RWPE2 (cell line): ENCODE measurements around the gene RTF1.

ENCODE experiments used
- ATAC-seq: fragments of 200-7000 bp; cut with Tn5 transposase; 3 replicates; pipeline ENCODE4 v1.9.1; 2021; ENCODE audit warnings: low read depth
- DNase-seq: peaks from one replicate; pipeline ENCODE4 v3.0.0-alpha.2; 2020; ENCODE audit warnings: low spot score
- H3K27ac ChIP-seq: fragments of 450-650 bp; 2 replicates; pipeline ENCODE4 v1.5.1; 2017; ENCODE audit warnings: mild to moderate bottlenecking; ENCODE audit not compliant: poor library complexity, severe bottlenecking
- H3K27me3 ChIP-seq: fragments of 250-450 bp; sonication (Bioruptor Pico); 2 replicates; pipeline ENCODE4 v1.5.1; 2021; ENCODE audit warnings: mild to moderate bottlenecking, moderate library complexity; ENCODE audit not compliant: insufficient read depth, poor library complexity, severe bottlenecking
- H3K36me3 ChIP-seq: fragments of 250-450 bp; sonication (Bioruptor Pico); 2 replicates; pipeline ENCODE4 v1.5.1; 2020; ENCODE audit warnings: low read depth, mild to moderate bottlenecking, moderate library complexity
- H3K4me1 ChIP-seq: fragments of 250-450 bp; sonication (Bioruptor Pico); 2 replicates; pipeline ENCODE4 v1.5.1; 2021; ENCODE audit warnings: mild to moderate bottlenecking, moderate library complexity; ENCODE audit not compliant: insufficient read depth, poor library complexity, severe bottlenecking
- H3K4me3 ChIP-seq: fragments of 250-450 bp; sonication (Bioruptor Pico); 2 replicates; pipeline ENCODE4 v1.5.1; 2021; ENCODE audit warnings: mild to moderate bottlenecking, moderate library complexity; ENCODE audit not compliant: severe bottlenecking
- H3K9me3 ChIP-seq: fragments of 250-450 bp; sonication (Bioruptor Pico); 2 replicates; pipeline ENCODE4 v1.5.1; 2021; ENCODE audit warnings: mild to moderate bottlenecking, moderate library complexity; ENCODE audit not compliant: severe bottlenecking
- TF ChIP-seq, protein P1 (sequence below): fragments of 450-650 bp; IDR thresholded peaks from one replicate; pipeline ENCODE4 v1.5.1; 2017; ENCODE audit warnings: mild to moderate bottlenecking, moderate library complexity; ENCODE audit not compliant: poor library complexity, severe bottlenecking

Gene RTF1

DNA sequence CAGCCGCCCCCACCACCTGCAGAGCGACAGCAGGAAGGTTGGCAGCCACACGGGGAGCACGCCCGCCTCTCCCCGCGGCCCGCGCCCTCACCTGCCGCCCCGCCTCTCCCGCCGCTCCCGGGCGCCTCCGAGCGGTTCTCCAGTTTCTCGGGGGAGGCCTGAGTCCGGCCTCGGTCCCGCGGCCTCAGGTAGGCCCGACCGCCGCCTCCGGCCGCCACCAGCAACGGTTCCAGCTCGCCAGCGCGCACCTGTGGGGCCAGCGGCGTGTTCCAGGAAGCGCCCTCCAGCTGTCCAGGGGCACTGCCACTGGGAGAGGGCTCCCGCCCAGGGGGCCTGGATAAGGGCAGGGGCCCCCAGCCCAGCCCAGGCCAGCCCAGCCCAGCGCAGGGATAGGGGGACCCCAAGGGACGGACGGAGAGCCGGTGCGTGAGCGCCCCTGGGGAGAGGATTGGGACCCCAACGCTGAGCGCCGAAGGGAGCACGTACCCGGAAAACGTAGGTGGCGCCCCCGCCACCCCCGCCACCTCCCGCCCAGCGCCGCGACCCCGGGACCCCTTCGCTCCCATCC lies 94.5 kb downstream of the RTF1 start:
- Histone ChIP-seq H3K36me3 (no peaks in the 10 kb centered on the region), H3K27ac (no peak overlapping the region), H3K9me3 (no peaks in the 10 kb centered on the region), H3K27me3 (peaks cover 28% of the 10 kb centered on the region), H3K4me1 (no peaks in the 10 kb centered on the region), H3K4me3 (no peak overlapping the region)
- ATAC-seq (no peak), DNase-seq (no peak)
- TF ChIP-seq, protein P1, sequence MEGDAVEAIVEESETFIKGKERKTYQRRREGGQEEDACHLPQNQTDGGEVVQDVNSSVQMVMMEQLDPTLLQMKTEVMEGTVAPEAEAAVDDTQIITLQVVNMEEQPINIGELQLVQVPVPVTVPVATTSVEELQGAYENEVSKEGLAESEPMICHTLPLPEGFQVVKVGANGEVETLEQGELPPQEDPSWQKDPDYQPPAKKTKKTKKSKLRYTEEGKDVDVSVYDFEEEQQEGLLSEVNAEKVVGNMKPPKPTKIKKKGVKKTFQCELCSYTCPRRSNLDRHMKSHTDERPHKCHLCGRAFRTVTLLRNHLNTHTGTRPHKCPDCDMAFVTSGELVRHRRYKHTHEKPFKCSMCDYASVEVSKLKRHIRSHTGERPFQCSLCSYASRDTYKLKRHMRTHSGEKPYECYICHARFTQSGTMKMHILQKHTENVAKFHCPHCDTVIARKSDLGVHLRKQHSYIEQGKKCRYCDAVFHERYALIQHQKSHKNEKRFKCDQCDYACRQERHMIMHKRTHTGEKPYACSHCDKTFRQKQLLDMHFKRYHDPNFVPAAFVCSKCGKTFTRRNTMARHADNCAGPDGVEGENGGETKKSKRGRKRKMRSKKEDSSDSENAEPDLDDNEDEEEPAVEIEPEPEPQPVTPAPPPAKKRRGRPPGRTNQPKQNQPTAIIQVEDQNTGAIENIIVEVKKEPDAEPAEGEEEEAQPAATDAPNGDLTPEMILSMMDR = no peak

DNA sequence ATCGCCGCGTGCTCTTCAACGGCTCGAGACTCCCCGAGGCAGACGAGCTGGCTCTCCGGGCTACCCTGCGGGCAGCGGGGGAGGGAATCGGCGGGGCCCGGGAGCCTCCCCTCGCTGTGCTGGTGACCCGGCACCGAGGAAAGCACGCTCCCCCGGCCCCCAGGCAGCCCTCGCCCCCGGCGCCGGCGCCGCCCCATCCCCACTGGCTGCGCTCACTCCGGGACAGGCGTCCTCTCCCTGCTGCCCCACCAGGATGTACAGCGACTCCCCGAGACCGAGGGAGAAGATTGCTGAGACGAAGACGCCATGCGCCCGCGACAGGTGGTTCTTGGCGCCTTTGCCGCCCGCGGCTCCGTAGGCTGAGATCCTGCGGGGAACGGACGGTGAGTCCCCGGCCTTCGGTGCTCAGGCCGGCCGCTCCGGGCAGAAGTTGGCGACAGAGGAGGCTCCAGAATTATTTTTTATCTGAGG lies 95.0 kb downstream of the RTF1 start:
- Histone ChIP-seq H3K36me3 (no peaks in the 10 kb centered on the region), H3K27ac (no peak overlapping the region)

DNA sequence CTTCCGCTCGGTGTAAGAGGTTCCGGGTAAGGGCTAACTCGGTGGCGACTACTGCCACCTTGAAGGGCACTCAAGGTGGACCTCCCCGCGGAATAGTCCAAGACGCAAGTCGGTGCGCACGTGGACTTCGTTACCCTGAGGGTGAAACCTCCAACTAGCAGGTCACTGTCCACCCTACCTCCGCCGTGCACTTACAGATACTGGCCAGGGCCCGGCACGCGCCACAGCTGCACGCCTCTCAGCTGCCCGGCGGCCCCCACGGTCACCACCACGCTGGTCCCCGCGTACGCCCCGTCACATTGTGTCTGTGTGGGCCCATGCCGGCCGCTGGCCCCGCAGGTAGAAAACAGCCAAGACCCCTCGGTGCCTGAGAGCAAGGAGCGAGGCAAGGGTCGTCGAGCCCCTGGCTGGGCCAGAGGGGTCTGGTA lies 95.6 kb downstream of the RTF1 start:
- H3K4me3 ChIP-seq = no peak overlapping the region

More for the DNA sequence above, 95.0 kb downstream of the RTF1 start:
- no peaks in the 10 kb centered on the region for H3K9me3 ChIP-seq
- no peak overlapping the region for H3K4me3 ChIP-seq
- no peaks in the 10 kb centered on the region for H3K4me1 ChIP-seq
- peak; percentile 20 for ATAC-seq
- DNase-seq = no peak
- TF ChIP-seq, protein P1 = no peak
- H3K27me3 ChIP-seq = peaks cover 28% of the 10 kb centered on the region

DNA sequence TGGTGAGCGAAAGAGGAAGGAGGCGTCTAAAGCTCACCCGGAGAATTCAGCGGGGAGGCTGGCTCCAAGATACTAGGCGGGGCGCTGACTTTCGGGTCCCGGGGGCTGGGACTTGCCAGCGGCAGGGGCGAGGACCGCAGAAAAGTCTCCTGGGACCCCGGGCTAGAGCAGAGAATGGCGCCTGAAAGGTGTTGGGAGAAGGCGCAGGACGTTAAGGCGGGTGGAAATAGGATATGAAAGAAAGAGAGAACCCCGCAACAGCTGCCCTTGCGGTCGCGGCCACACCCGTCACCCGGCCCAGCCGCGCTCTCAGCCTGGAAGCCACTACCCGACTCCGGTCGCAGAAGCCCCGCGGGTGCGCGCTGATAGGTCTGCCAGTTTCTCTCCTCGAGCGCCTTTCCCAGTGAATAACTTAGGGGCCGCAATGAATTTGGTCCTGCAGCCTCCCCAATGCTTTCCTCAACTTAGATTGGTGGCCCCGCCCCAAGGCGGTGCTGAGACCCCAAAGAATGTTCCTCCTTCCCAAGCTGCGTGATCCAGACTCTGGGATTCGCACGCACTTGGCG lies 96.1 kb downstream of the RTF1 start:
- ATAC-seq = peak; percentile 25; the same call in 2 of the 3 replicates
- TF ChIP-seq, protein P1 = no peak
- H3K27ac ChIP-seq = no peak overlapping the region
- H3K36me3 ChIP-seq = no peaks in the 10 kb centered on the region
- no peak for DNase-seq
- H3K4me1 ChIP-seq = no peaks in the 10 kb centered on the region
- no peaks in the 10 kb centered on the region for H3K9me3 ChIP-seq
- peak overlapping the region; percentile 2 for H3K4me3 ChIP-seq
- peaks cover 28% of the 10 kb centered on the region for H3K27me3 ChIP-seq

More for the DNA sequence above, 95.6 kb downstream of the RTF1 start:
- TF ChIP-seq, protein P1 = no peak
- DNase-seq (no peak), ATAC-seq (no peak)
- H3K27me3 ChIP-seq = peaks cover 28% of the 10 kb centered on the region
- no peaks in the 10 kb centered on the region for H3K36me3 ChIP-seq
- H3K9me3 ChIP-seq = no peaks in the 10 kb centered on the region
- no peak overlapping the region for H3K27ac ChIP-seq
- no peaks in the 10 kb centered on the region for H3K4me1 ChIP-seq
